MM.1S (cell line): ENCODE results near the gene IFITM10.

Experiments
- CTCF ChIP-seq: fragments of 300-600 bp; sonication (generic); IDR thresholded peaks from 2 replicates; pipeline ENCODE4 v1.5.1; 2016; ENCODE audit warnings: antibody characterized with exemption, low read length, mixed read lengths
- EZH2 ChIP-seq: fragments of 300-600 bp; sonication (generic); optimal IDR thresholded peaks from 2 replicates; pipeline ENCODE3; 2017; ENCODE audit warnings: low read depth, mild to moderate bottlenecking, antibody characterized with exemption, low read length, mixed read lengths

- no peak for TF ChIP-seq CTCF
- TF ChIP-seq EZH2, result no peak
Measured at GRCh38 chr11:1739576-1739975, 10.8 kb downstream of the IFITM10 start.
